Stimulated activated CD8-positive, alpha-beta memory T cell treated with anti-CD3 and anti-CD28 coated beads, Interleukin-4, amount 100 ng/mL, for 4 hours (primary cell): Measurements from ENCODE around the gene PPP1R7.

Experiments used
- DNase-seq, 2 donors: peaks; one replicate each; pipeline ENCODE4 v3.0.0-alpha.2; 2020; ENCODE audit warnings: low read depth in 2 of 2, low spot score in 1 of 2

PPP1R7 gene

DNA sequence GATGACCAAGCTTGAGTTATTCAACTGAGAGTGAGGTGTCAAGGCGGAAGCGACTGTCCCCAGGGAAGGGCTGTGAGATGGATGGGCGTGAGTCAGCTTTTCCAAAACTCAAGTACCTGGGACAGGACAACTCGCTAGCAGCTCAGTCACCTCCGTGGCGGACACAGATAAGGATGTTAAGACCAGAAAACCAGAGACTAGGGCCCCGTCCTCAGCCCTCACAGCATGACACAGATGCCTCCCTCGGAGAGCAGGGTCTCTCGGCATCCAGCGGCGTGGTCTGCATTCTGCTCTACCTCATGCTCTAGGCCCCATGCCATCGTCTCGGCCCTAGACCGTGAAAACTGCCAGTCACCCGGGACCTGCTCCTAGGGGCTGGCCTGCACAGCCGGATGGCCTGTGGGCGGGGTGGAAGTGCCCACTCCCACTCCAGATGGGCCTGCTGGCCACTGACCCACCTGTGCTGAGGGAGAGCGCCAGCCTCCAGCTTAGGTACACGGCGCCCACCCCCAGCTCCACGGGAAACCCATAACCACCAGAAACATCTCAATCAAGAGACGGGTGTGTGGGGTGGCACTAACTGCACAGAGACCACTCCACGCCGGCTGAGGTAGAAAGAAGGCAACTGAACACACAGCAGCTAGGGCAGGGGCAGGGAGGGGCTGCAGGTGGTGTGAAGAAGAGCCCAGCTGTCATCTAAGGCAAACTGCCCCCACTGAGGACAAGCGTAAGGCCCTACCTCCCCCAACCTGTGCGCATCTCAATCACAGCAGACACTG lies 78.0 kb downstream of the PPP1R7 start:
- DNase-seq, result no peak

- DNase-seq, result no peak
Measured at GRCh38 chr2:241228860-241229516, 78.7 kb downstream of the PPP1R7 start.

DNA sequence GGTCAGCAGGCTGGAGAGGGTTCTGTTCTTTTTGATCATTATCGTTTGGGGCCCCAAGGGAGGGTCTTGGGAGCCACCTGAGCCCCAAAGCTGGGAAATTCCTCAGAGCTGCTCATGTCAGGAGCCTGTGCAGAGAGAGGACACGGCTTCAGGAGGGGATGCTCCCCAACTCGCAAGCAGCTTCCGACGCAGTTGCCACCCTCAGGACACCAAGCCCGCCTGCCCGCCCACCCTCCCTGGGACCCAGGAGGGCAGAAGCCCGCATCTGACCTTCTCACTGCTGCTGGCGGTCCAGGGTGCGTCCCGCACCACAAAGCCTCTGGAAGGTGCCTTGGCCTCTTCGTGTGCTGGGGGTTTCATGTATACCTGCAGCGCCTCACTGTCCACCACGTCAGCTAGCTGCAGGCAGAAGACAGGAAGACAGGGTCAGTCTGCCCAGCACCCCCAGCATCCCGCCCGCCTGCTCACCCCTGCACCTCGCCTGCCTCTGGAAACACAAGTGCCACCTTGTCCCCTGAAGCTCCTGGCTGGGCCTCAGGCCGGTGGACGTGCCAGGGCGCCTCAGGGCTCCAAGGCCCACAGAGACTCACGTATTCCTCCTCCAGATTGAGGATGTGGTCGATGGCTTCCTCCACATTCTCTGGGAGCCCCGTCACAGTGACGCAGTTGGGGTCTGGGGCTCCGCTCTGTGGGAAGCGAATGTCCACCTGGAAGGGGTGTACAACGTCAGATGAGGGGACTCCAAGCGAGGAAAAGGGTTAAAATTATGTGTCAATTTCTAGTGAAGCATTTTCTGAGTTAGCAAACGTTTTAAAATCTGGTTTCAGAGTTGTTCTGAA lies 79.5 kb downstream of the PPP1R7 start:
- no peak for DNase-seq

DNA sequence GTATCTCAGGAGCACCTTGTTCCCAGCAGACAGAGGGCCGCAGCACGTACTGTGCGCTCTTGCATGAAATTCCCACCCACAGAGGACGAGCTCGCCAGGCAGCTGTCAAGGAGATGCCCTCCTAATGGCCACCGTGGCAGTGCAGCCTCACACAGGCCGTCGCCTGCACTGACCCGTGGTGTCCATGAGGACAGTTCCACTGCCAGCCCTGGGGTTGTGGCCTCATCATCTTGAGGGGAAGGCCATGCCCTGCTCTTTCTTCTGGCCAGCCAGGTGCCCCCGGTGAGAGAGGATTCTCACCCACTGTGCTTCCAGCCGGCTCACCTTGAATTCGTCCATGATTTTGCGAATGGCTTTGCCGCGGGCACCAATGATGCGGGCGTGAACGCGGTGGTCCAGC lies 80.2 kb downstream of the PPP1R7 start:
- DNase-seq, result no peak

DNA sequence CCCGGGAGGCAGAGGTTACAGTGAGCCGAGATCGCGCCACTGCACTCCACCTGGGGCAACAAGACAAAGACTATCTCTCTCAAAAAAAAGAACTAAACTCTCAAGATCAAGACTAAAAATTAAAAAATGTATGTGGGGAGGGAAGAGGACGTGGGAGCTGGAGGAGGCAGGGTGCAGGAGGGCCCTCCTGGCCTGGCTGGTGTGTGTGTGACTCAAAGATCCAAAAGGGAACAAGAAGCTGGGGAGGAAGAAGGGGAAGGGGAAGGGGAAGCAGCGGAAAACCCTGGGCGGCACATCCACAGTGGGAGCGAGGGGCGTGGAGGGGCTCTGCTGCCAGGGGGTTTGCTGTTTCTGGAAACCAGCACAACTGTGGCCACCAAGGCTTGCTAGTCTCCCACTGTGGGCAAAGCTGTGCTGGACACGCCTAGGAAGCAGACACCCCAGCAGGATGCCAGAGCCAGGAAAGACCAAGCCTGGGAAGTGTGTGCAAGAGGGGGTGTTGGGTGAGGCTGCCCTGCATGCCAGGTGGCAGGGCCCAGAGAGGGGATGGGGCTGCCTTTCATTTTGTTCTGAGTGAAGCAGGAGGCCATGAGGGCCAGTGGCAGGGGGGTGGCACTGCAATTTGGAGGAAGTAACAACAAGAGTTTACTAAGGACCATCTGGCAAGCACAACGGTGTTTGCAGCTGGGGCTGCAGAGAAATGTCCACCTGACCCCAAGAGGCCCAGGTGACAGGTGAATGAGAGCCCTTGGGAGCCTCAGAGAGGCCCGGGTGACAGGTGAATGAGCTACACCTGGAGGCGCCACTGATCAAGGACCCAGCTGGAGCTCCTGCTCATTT lies 82.7 kb downstream of the PPP1R7 start:
- DNase-seq, result no peak
